DOHH2 (cell line): ENCODE data around the gene CHKA.

Source experiments
- H3F3A ChIP-seq: fragments of 200-600 bp; sonication (generic), shearing (Covaris generic); 2 replicates; pipeline ENCODE4 v1.6.0; 2016; ENCODE audit warnings: antibody characterized with exemption, mild to moderate bottlenecking; ENCODE audit not compliant: control insufficient read depth, insufficient read depth
- H3K27ac ChIP-seq: fragments of 200-600 bp; sonication (generic); 2 replicates; pipeline ENCODE4 v1.5.1; 2014; ENCODE audit warnings: low read depth, mild to moderate bottlenecking, low read length, moderate library complexity
- H3K27me3 ChIP-seq: fragments of 200-600 bp; sonication (generic); 2 replicates; pipeline ENCODE4 v1.6.1; 2014; ENCODE audit warnings: mild to moderate bottlenecking, low read length, mixed read lengths; ENCODE audit not compliant: control insufficient read depth
- H3K36me3 ChIP-seq: fragments of 200-600 bp; sonication (generic); 2 replicates; pipeline ENCODE4 v1.6.1; 2014; ENCODE audit warnings: mild to moderate bottlenecking, low read length, moderate library complexity, mixed read lengths; ENCODE audit not compliant: control insufficient read depth
- H3K4me1 ChIP-seq: fragments of 200-600 bp; sonication (generic); 2 replicates; pipeline ENCODE4 v1.6.1; 2014; ENCODE audit warnings: mild to moderate bottlenecking, low read length, mixed read lengths; ENCODE audit not compliant: control insufficient read depth
- H3K4me2 ChIP-seq: fragments of 200-600 bp; sonication (generic); 2 replicates; pipeline ENCODE4 v1.6.0; 2014; ENCODE audit warnings: mild to moderate bottlenecking, low read length, moderate library complexity
- H3K4me3 ChIP-seq: fragments of 200-600 bp; sonication (generic); 2 replicates; pipeline ENCODE4 v1.5.1; 2014; ENCODE audit warnings: mild to moderate bottlenecking, low read length, mixed read lengths
- H3K79me2 ChIP-seq: fragments of 200-600 bp; sonication (generic); 2 replicates; pipeline ENCODE4 v1.6.1; 2014; ENCODE audit warnings: mild to moderate bottlenecking, low read length, mixed read lengths; ENCODE audit not compliant: control insufficient read depth
- H3K9me2 ChIP-seq: fragments of 200-600 bp; sonication (generic); replicated peaks from 2 replicates; pipeline ENCODE4 v1.6.1; 2014; ENCODE audit warnings: mild to moderate bottlenecking, low read length, mixed read lengths; ENCODE audit not compliant: control insufficient read depth
- H3K9me3 ChIP-seq: fragments of 200-600 bp; sonication (generic); 2 replicates; pipeline ENCODE4 v1.6.1; 2014; ENCODE audit warnings: antibody characterized with exemption, low read length, mixed read lengths; ENCODE audit not compliant: control insufficient read depth, insufficient read depth
- H4K20me1 ChIP-seq: fragments of 200-600 bp; sonication (generic); 2 replicates; pipeline ENCODE4 v1.6.0; 2014; ENCODE audit warnings: low read depth, mild to moderate bottlenecking, antibody characterized with exemption, low read length, moderate library complexity; ENCODE audit not compliant: control insufficient read depth, insufficient read depth
- EZH2phosphoT487 ChIP-seq: fragments of 200-600 bp; sonication (generic); IDR thresholded peaks from 2 replicates; pipeline ENCODE4 v1.6.1; 2017; ENCODE audit warnings: borderline replicate concordance, mild to moderate bottlenecking, antibody characterized with exemption, low read length, moderate library complexity, mixed read lengths
- TF ChIP-seq, protein P1 (sequence below): fragments of 200-600 bp; sonication (generic); IDR thresholded peaks from one replicate; pipeline ENCODE4 v1.5.1; 2014; ENCODE audit warnings: antibody characterized with exemption, mild to moderate bottlenecking, low read depth, low read length; ENCODE audit not compliant: poor library complexity, severe bottlenecking

Gene CHKA

DNA sequence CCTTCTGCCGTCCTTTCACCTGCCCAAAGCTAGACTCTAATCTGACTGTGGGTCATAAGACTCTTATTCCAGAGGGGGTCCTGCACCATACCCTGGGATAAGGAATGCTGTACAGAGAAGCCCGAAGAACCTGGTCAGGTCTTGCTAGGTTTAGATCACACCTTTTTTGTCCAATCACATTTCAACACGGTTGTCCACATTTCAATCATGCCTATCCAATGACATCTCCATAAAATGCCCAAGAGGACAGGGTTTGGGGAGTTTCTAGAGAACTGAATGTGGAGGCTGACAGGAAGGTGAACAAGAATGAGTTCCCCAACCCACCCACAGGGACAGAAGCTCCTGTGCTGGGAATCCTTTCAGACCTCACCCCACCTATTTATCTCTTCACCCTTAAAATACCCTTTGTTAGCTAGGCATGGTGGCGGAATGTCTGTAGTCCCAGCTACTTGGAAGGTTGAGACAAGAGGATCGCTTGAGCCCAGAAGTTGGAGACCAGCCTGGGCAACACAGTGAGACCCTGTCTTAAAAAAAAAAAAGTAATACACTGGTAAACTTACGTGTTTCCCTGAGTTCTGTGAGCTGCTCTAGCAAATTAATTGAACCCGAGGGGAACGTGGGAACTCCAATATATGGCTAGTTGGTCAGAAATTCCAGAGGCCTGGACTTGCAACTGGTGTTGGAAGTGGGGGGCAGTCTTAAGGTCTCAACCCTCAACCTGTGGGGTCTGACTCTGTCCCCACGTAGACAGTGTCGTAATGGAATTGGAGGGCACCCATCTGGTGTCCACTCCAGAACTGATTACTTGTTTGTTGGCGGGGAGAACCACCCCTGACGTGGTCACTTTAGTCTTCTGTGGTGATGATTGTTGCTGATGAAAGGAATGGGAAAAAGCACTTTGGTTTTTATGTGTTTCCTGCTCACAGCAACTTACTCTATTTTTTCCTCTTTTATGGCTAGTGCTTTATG lies 64.6 kb downstream of the CHKA start:
- H4K20me1 ChIP-seq, result no peaks in the 10 kb centered on the region
- H3K27ac ChIP-seq, result no peak overlapping the region
- H3K4me3 ChIP-seq, result no peak overlapping the region
- no peak overlapping the region for H3K4me2 ChIP-seq
- no peaks in the 10 kb centered on the region for H3K9me2 ChIP-seq
- no peaks in the 10 kb centered on the region for H3K4me1 ChIP-seq
- H3K79me2 ChIP-seq, result no peaks in the 10 kb centered on the region
- no peak for TF ChIP-seq EZH2phosphoT487
- TF ChIP-seq, protein P1, sequence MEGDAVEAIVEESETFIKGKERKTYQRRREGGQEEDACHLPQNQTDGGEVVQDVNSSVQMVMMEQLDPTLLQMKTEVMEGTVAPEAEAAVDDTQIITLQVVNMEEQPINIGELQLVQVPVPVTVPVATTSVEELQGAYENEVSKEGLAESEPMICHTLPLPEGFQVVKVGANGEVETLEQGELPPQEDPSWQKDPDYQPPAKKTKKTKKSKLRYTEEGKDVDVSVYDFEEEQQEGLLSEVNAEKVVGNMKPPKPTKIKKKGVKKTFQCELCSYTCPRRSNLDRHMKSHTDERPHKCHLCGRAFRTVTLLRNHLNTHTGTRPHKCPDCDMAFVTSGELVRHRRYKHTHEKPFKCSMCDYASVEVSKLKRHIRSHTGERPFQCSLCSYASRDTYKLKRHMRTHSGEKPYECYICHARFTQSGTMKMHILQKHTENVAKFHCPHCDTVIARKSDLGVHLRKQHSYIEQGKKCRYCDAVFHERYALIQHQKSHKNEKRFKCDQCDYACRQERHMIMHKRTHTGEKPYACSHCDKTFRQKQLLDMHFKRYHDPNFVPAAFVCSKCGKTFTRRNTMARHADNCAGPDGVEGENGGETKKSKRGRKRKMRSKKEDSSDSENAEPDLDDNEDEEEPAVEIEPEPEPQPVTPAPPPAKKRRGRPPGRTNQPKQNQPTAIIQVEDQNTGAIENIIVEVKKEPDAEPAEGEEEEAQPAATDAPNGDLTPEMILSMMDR, result no peak
- H3K36me3 ChIP-seq, result peaks cover 13% of the 10 kb centered on the region
- peaks cover 3% of the 10 kb centered on the region; the same call in 1 of the 2 replicates for H3F3A ChIP-seq
- H3K9me3 ChIP-seq, result no peaks in the 10 kb centered on the region
- no peaks in the 10 kb centered on the region for H3K27me3 ChIP-seq

- H3F3A ChIP-seq, result peaks cover 3% of the 10 kb centered on the region; the same call in 1 of the 2 replicates
- H3K4me2 ChIP-seq, result no peak overlapping the region
Observed at GRCh38 chr11:68053981-68054812, 67.0 kb downstream of the CHKA start.

DNA sequence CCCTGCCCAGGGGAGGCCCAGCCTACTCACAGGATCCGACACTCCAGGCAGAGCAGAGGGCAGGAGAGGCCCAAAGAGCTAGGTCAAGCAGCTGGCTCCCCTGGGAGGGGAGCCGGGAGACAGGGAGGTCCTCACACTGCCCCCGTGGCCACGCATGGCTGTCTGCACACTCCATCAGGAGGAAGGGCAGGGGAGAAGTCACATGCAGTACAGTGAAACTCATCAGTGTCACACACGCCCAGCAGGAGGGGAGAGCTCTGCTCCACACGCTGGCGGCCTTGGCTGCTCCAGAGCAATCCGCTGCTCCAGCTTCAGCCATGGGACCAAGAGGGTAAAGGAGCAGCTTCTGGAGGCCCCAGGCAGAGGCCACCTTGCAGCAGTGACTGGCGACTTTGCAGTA lies 68.1 kb downstream of the CHKA start:
- Histone ChIP-seq H3K36me3 (peaks cover 14% of the 10 kb centered on the region), H3K4me1 (no peaks in the 10 kb centered on the region), H4K20me1 (no peaks in the 10 kb centered on the region), H3K9me3 (no peaks in the 10 kb centered on the region), H3K4me3 (no peak overlapping the region), H3F3A (peaks cover 3% of the 10 kb centered on the region; the same call in 1 of the 2 replicates), H3K9me2 (no peaks in the 10 kb centered on the region), H3K79me2 (no peaks in the 10 kb centered on the region), H3K4me2 (no peak overlapping the region), H3K27me3 (no peaks in the 10 kb centered on the region), H3K27ac (no peak overlapping the region)
- TF ChIP-seq EZH2phosphoT487, result no peak
- TF ChIP-seq, protein P1, result no peak

More at GRCh38 chr11:68053981-68054812, 67.0 kb downstream of the CHKA start:
- Histone ChIP-seq H4K20me1 (no peaks in the 10 kb centered on the region), H3K9me3 (no peaks in the 10 kb centered on the region), H3K27me3 (no peaks in the 10 kb centered on the region), H3K27ac (no peak overlapping the region), H3K36me3 (peaks cover 14% of the 10 kb centered on the region), H3K4me3 (no peak overlapping the region), H3K9me2 (no peaks in the 10 kb centered on the region), H3K4me1 (no peaks in the 10 kb centered on the region), H3K79me2 (no peaks in the 10 kb centered on the region)
- no peak for TF ChIP-seq EZH2phosphoT487
- TF ChIP-seq, protein P1, result no peak
